WTC11 (cell line): Measurements from ENCODE around the gene ALG11.

ENCODE experiments used
- CREB1 ChIP-seq: sonication (generic); formaldehyde crosslinking; IDR thresholded peaks from 2 replicates; pipeline ENCODE4 v1.8.0; 2023; ENCODE audit warnings: mild to moderate bottlenecking, missing genetic modification reagents
- CTCF ChIP-seq: fragments of 200-600 bp; IDR thresholded peaks from 2 replicates; pipeline ENCODE4 v1.8.0; 2022; ENCODE audit warnings: antibody characterized with exemption
- HMGXB4 ChIP-seq: sonication (generic); formaldehyde crosslinking; IDR thresholded peaks from 2 replicates; pipeline ENCODE4 v1.8.1; 2023; ENCODE audit warnings: mild to moderate bottlenecking, moderate library complexity, missing genetic modification reagents
- NR2C2 ChIP-seq: sonication (generic); formaldehyde crosslinking; IDR thresholded peaks from 2 replicates; pipeline ENCODE4 v1.8.0; 2022; ENCODE audit warnings: mild to moderate bottlenecking, missing genetic modification reagents
- SP1 ChIP-seq: sonication (generic); formaldehyde crosslinking; conservative IDR thresholded peaks from 2 replicates; pipeline ENCODE4 v1.8.1; 2022; ENCODE audit warnings: missing genetic modification reagents
- ZBTB43 ChIP-seq: sonication (generic); formaldehyde crosslinking; IDR thresholded peaks from 2 replicates; pipeline ENCODE4 v1.8.1; 2023; ENCODE audit warnings: mild to moderate bottlenecking, missing genetic modification reagents
- ZNF121 ChIP-seq: sonication (generic); formaldehyde crosslinking; IDR thresholded peaks from 2 replicates; pipeline ENCODE4 v1.8.0; 2023; ENCODE audit warnings: missing genetic modification reagents

- no peak for TF ChIP-seq NR2C2
- TF ChIP-seq SP1 (CRISPR knock-in tag) = no peak
- no peak for TF ChIP-seq CTCF
- no peak for TF ChIP-seq ZNF121 (CRISPR knock-in tag)
- TF ChIP-seq HMGXB4 (CRISPR knock-in tag) = no peak
- no peak for TF ChIP-seq CREB1
- TF ChIP-seq ZBTB43 (CRISPR knock-in tag) = no peak
These were observed 15.6 kb downstream of the ALG11 start for GRCh38 chr13:52027832-52028231.
